ENCODE results near the gene DLG2.

- TF ChIP-seq CTCF (conservative IDR thresholded peaks at IDR 0.05; ENCODE audit: low read length) (no peak), EZH2phosphoT487 (IDR thresholded peaks at IDR 0.05; ENCODE audit: borderline replicate concordance, low read depth, low read length) (no peak)
Measured at GRCh38 chr11:85238906-85239305, 388.2 kb downstream of the DLG2 start.
